GM21390 (cell line): ENCODE results near the gene CPTP.
"Not testable (repeated sequence)": the region's sequence is repeated elsewhere in the genome, so short reads cannot be mapped to it uniquely, and the experiment has no call there.

Experiments used
- ATAC-seq: cut with Tn5 transposase; IDR thresholded peaks from one replicate; pipeline ENCODE4 v1.9.1; 2021; ENCODE audit not compliant: unreplicated experiment

The CPTP gene

DNA sequence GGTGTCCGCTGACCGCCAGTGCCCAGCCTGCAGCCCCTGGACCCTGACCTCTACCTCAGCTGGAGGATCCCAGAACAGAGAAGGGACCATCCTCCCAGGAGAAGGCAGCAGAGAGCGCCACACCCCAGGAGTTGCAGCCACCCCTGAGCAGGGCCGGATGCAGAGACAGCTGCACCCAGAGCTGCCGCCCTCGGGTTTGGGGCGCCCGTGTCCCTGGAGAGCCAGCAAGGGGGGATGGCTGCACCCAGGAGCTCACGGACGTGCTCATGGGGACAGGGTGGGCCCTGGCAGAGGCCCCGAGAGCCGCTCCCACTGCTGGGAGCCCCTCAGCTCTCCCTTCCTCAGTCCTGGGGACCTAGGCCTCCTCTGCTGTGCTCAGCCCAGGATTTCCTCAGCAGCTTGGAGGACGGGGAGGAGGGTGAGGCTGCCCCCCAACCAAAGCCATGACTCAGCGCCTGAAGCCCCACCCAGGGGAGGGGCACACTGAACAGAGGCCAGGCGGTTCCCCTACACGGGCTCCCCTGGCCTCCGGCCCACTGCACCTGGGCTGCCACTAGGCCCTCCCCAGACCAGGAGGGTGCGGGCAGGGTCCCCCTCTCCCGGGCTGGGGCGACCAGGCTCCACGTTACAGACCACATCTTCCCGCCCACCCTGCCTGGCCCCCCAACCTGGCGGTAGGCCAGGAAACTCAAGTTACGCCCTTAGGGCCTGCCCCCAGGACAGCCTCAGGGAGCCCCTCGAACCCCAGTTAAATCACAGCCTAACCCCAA is 19.1 kb upstream of the CPTP start:
- no peak for ATAC-seq

DNA sequence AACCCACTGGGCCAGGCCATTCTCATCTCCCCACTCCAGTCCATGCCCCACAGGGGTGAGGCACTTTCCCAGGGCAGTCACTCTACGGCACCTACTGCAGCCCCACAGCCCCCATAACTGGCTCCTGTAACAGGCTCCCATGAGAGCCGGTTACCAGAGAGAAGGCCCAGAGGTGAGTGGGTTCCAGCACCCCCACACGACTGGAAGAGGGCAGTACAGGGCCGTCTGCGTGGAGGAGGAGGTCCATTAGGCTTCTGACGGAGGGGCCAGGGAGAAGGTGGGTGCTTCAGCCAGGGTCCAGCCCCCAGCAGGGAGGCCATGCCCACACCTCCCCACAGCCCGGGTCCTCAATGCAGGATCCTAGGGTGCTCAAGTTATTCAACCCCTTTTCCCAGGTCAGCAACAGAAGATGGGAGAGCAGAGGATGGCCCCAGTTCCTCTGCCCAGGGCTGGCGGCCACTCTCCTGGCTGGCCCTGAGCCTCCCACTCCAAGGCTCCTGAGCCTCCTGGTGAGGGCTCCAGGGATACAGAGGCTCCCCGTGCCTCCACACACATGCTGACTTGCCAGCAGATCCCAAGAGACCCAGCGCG is 18.4 kb upstream of the CPTP start:
- no peak for ATAC-seq

DNA sequence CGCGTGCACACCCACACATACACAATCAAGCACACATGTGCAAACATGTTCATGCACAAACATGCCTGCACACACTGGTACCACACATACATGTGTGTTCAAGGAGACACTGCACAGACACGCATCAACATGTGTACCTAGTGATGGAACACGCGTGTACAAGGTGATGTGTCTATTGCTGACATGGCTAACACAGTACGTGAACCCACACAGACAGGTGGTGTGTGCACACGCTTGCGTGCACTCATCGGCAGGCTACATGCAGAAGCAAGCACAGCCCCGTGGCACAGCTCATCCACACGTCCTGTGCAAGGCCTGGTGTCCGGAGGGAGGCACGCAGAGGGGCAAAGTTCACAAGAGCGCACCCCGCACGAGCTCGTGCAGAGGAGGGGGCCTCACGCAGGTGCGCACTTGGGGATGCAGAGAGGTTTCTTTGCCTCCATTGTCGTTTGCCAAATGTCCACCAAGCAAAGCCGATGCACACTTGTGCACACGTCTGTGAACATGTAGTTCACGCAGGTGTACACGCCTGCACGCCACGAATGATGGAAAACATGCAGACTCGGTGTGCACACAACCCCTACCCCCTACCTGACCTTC is 17.8 kb upstream of the CPTP start:
- no peak for ATAC-seq

DNA sequence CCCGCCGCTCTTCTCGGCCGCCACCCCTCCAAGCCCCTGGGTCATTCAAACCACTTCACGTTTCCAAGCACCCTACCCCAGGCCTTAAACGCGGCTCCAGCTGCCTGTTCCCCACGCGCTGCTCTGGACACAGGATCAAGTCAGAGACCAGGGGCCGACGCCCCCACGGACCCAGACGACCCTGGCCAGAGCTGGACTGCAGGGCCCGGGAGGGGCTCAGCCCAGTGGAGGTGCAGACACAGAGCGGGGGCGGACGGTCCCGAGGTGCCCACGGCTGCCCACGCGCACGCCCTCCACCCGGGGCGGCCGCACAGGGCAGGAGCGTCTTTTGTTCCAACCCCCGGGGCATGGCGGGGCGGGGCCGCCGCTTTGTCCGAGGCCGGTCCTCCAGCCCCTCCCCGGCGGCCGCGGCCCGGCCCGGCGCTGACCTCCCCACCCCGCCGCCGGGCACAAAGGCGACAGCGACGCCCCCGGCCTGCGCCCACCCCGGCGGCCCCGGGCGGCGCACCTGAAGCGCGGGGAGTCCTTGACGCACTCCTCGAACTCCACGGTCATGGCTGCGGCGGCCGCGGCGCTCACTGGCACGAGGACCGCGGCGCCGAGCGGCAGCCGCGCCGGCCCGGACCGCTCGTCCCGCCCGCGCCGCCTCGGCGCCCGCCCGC is 17.2 kb upstream of the CPTP start:
- ATAC-seq, result peak; percentile 3

DNA sequence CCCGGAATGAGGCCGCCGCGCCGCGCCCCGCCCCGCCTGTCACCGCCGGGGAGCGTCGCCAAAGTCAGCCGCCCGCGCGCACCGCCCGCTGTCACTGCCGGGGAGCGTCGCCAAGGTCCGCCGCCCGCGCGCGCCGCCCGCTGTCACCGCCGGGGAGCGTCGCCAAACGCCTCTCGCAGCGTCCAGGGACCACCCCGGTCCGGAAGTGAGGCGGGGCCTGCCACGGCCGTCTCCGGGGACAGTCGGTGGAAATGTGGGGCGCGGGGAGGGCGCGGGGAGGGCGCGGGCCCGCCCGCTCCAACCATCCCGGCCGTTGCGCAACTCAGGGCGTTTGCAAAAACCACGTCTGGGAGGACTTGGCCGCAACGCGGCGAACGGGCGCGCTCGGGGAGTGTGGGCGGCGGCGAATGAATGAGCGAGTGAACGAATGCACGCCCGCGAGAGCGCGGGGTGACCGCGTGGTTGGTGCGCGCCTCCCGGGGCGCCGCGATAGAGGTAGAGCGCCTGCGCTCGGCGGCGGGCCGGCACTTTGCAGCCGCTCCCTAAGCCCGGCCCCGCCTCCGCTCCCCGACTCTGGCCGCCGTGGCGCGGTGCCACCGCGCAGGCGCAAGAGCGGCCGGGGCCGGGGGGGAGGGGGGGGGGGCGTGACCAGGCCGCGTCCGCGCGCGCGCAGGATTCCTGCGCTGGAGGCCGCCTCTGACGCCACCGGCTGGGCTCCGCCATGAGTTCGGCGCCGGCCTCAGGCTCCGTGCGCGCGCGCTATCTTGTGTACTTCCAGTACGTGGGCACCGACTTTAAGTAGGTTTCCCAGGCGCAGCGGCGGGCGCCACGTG is 16.5 kb upstream of the CPTP start, which contains the start of the genes ACAP3 and PUSL1:
Gene ACAP3 (minus strand): TSS at position 8 of the 833 bp plus-strand sequence. CDS start 115 bp downstream, outside the sequence.
Gene PUSL1 (plus strand): TSS at position 675 of the 833 bp plus-strand sequence. CDS start 47 bp downstream, at position 722.
- peak; percentile 57 for ATAC-seq

DNA sequence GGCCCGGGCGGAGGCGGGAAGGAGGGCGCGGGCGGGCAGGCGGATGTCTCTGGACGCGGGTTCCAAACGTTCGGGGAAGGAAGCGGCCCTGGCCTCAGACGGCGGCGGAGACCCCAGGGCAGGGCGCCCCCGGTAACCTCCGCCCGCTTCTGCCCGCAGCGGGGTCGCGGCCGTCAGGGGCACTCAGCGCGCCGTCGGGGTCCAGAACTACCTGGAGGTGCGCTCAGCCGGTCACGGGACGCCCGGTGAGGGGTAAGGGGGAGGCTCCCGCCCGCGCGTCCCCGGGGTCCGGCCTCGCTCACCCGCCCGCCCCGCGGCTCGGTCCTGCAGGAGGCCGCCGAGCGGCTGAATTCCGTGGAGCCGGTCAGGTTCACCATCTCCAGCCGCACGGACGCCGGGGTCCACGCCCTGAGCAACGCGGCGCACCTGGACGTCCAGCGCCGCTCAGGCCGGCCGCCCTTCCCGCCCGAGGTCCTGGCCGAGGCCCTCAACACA is 15.8 kb upstream of the CPTP start:
- peak; percentile 5 for ATAC-seq

DNA sequence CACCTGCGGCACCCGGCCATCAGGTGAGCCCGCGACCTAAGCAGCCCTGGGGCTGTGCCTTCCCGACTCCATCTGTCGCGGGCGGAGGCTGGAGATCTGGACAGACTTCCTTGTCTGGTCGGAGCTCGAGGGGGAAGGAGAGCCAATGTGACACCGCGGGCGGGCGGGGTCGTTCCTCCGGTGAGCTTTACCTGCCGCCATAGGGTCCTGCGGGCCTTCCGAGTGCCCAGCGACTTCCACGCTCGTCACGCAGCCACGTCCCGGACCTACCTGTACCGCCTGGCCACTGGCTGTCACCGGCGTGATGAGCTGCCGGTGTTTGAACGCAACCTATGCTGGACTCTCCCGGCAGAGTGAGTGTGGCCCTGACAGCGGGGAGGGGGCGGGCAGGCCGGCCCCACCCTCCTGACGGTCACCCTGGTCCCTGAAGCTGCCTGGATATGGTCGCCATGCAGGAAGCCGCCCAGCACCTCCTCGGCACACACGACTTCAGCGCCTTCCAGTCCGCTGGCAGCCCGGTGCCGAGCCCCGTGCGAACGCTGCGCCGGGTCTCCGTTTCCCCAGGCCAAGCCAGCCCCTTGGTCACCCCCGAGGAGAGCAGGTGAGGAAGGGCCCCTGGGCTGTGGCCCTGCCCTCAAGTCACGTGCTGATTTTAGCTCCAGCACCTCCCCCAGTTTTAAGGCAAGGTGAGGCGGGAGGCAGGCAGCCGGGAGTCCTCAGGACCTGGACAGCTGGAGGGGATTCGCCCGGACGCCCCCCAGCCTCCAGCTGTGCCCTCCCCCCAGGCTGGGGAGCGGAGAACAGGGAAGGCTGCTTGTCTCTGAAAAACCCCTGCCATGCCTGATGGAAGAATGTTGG is 15.1 kb upstream of the CPTP start:
- no peak for ATAC-seq

DNA sequence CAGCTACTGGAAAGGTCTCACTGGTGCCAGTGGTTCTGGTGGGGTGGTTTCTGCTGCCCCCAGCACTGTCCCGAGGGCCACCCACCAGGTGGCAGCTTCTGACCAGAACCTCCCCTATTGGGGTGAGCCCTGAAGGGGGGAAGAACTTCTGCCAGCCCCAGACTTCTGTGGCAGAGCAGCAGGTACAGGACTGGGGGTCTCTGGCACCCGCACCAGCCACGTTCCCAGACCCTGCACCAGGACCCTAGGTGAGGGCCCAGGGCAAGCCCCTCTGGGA is 14.6 kb upstream of the CPTP start:
- ATAC-seq, result no peak

DNA sequence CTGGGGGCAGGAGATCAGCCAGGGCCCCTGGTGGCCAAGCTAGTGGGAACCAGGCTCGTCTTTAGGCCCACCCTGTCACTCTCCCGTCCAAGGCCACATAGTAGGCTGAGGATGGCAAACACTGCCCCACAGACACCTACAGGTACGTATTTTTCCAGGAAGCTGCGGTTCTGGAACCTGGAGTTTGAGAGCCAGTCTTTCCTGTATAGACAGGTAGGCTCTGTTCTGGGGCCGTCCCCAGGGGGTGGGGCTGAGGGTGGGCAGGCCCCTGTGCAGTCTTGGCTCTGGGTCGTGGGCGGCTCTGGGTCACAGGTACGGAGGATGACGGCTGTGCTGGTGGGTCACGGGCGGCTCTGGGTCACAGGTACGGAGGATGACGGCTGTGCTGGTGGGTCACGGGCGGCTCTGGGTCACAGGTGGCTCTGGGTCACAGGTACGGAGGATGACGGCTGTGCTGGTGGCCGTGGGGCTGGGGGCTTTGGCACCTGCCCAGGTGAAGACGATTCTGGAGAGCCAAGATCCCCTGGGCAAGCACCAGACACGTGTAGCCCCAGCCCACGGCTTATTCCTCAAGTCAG is 14.0 kb upstream of the CPTP start:
- ATAC-seq, result no peak

DNA sequence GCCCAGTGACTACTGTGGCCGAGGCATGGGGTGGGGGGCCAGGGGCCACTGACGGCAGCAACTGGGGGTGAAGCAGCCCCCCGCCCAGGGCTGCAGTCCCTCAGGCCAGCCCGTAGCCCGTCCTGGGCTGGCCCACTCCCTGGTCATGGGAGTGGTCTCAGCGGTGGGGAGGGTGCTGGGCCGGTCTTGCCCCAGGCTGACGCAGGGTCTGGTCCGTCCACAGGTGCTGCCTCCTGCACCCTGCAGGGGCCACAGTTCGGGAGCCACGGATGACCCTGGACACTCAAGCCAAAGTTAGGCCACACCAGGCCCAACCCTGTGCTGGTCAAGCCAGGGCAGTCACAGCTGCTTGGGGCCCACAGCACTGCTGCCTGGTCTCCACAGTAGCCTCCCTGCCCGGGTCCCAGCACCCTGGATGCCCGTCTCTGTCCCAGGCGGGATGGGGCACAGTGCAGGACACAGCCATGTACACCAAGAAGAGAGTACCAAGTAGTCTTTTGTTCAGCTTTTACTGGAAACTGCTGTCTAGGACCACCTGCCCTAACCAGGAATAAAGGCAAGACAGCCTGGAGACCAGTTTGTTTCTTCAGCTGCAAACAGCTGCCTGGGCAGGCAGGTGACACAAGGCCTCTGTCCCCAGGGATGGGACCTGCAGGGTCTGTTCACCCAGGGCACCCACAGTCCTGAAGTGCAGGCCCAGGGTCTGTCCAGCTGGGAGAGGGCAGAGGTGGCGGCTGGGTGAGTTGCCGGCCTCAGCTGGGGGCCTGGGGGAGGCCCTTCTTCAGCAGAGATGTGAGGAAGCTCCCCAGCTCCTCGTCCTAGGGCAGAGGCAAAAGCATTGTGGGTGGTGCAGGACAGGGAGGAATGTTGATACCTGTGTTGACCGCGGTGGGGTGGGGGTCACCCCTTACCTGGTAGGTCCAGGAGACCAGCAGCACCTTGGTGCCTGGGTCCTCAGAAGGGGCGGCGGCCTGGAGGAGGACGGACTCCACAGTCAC is 13.2 kb upstream of the CPTP start:
- no peak for ATAC-seq

DNA sequence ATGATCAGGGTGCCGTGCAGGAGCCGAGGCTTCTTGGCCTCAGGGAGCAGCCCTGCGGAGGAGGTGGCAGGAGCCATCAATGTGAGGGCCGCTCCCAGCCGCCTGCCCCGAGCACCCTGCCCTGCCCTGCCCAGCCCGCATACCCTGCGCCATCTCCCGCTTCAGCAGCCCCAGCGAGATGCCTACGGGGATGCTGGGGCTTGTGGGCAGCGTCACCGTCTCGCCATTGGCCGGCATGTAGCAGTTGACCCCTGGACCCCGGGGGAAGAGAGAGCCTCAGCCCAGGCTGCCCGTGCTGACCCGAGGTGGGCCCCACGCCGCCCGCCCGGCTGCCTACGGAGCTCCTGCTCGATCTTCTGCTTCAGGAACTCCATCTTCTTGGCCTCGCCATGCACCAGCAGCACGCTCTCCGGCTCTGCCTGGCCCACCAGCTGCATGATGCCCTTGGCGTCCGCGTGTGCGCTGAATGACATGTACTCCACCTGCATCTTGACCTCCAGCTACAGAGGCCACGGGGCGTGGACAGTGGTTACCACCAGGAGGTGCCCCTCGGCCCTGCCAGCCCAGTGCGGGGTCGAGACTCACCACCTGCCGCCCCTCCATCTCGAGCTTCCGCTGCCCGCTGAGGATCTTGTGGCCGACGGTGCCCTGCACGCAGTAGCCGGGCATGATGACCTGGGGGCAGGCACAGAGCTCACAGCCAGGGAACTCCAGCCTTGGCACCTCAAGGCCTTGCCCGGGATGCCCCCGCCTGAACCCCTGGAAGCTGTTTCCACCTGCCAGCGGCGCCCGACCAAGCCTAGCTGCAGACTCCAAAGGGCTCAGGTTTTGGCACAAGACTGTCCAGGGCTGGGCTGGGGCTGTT is 11.9 kb upstream of the CPTP start:
- ATAC-seq, result no peak

DNA sequence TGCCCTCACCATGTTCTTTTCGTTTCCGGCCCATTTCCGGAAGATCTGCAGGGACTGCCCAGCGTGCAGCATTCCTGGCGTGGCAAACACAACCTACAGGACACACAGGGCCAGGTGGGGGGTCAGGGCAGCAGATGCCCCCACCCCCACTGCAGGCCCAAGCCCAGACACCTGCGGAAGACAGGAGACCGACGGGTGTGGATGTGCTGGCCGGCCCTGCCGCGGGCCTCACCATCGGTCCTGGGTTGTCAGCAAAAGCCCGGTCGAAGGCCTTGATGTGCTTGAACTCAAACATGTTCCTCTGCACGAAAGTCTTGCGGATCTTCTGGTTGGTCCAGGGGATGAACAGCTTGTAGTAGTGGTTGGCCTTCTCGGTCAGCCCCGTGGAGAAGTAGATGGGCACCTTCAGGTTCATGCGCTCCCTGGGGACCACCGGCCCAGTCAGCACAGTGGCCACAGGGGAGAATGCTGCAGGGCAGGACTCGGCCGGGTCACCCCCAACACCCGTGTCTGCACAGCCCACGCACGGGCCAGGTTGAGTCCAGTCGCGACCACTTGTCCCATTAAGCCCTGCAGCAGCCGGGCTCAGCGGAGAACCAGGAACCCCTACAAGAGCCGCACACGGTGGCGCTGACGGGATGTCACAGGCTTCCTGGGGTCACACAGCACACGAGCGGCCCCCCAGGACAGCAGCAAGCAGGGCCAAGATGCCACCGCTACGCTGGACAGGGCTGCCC is 10.9 kb upstream of the CPTP start:
- ATAC-seq, result no peak

DNA sequence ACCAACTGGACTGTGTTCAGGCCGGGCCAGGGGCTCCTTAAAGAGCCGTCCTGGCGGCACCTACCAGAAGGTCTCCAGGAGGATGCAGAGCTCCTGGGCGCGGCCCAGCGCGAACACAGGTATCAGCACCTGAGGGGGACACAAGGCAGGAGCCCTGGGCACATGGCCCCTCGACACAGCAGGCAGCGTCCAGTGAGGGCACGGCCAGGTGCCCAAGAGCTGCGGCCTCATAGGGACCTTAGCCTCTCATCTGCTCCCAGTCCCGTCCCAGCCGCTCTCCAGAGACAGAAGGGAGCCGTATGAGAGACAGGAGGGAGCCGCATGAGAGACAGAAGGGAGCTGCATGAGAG is 10.4 kb upstream of the CPTP start:
- ATAC-seq, result no peak

DNA sequence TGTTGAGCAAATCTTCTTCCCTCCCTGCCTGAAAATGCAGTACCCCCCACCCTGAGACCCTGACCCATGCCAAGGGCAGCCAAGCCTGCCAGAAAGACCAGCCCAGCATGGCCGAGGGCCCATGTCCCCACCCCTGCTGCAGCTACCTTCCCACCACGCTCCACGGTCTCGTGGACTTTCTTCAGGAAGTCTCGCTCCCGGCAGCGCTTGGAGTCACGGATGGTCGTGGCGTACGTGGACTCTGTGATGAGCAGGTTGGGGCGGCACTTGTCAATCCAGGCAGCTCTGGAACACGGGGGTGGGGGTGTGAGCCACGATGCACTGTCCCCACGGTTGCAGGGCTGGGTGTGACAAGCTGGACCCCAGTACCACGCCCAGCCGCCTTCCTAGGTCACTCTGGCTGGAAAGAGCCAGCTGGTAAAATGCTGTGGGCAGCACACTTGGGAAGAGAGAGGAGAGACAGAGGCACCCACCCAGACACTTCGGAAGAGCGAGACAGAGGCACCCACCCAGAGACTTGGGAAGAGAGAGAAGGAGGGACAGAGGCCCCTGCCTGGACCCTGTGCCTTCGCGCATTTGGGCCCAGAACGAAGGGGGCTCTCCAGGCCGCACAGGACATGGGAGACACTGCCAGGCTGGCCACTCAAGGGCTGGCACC is 9.8 kb upstream of the CPTP start:
- ATAC-seq, result no peak

DNA sequence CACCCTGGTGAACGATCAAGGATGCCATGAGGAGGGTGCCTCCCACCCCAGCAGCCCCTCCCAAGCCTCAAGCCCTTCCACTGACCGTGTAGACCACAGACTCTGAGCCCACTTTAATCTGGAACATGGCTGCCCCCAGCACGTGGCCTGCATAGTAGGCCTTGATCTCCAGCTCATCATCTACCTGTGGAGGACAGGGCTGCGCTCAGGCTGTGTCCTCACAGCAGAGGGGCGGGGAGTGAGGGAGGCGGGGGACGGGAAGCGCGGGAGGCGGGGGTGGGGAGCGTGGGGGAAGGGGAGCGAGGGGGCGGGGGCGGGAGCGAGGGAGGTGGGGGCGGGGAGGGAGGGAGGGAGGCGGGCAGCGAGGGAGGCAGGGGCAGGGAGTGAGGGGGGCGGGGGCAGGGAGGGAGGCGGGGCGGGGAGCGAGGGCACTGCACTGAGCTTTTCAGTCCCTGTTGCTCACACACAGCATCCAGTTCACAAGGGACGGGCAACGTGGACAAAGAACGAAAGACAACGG is 9.1 kb upstream of the CPTP start:
- ATAC-seq, result no peak

DNA sequence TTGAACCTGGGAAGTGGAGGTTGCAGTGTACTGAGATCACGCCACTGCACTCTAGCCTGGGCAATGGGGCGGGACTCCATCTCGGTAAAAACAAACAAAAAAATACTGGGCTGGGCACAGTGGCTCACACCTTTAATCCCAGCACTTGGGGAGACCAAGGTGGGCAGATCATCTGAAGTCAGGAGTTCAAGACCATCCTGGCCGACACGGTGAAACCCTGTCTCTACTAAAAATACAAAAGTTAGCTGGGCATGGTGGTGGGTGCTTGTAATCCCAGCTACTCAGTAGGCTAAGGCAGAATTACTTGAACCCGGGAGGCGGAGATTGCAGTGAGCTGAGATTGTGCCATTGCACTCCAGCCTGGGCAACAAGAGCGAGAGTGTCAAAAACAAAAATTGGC is 8.4 kb upstream of the CPTP start:
- not testable (repeated sequence) for ATAC-seq
